Measurements from ENCODE around the gene COG4. TPM values are rescaled to one million over a fixed set of nuclear protein-coding genes. Genes with fewer than 3 reads are reported as not detected.

COG4 gene
- total and polyA plus RNA-seq, 2 experiments from 2014 or later = 28.8 to 38.1 TPM

- Histone ChIP-seq H3K36me3 (ENCODE audit: insufficient read depth) (peaks cover 94% of the 10 kb centered on the region), H3K4me1 (ENCODE audit: insufficient read depth) (no peaks in the 10 kb centered on the region; the same call in 1 of the 2 replicates), H2AFZ (no peak overlapping the region), H3F3A (replicated peaks; ENCODE audit: low read depth) (peaks cover 35% of the 10 kb centered on the region), H4K20me1 (replicated peaks; ENCODE audit: insufficient read depth) (peaks cover 61% of the 10 kb centered on the region), H3K4me2 (no peak overlapping the region), H3K79me2 (replicated peaks; ENCODE audit: insufficient read depth) (peaks cover 69% of the 10 kb centered on the region), H3K27me3 (ENCODE audit: insufficient read depth) (no peaks in the 10 kb centered on the region), H3K4me3 (no peak overlapping the region), H3K27ac (ENCODE audit: low read depth) (no peak overlapping the region), H3K9me2 (ENCODE audit: insufficient read depth) (no peaks in the 10 kb centered on the region)
- ATAC-seq = no peak
- Mint-ChIP-seq H3K36me3 (ENCODE audit: low read depth) (peaks cover 95% of the 10 kb centered on the region), H3K27me3 (ENCODE audit: insufficient read depth, low read depth, poor library complexity) (no peaks in the 10 kb centered on the region), H3K4me1 (peaks cover 9% of the 10 kb centered on the region; the same call in 2 of the 3 replicates), H3K27ac (no peak overlapping the region), H3K9me3 (no peaks in the 10 kb centered on the region), H3K4me3 (no peak overlapping the region)
- DNase-seq (ENCODE audit: low spot score) = no peak
- TF ChIP-seq CREB1 (CRISPR knock-in tag; IDR thresholded peaks at IDR 0.05; ENCODE audit: low read depth) (no peak), ZNF114 (CRISPR knock-in tag; IDR thresholded peaks at IDR 0.05) (no peak), EZH2phosphoT487 (IDR thresholded peaks at IDR 0.05; ENCODE audit: unreplicated experiment) (no peak), ZNF331 (CRISPR knock-in tag; IDR thresholded peaks at IDR 0.05; ENCODE audit: low read depth) (no peak), EZH2 (IDR thresholded peaks at IDR 0.05; ENCODE audit: low read depth, unreplicated experiment) (no peak), REST (IDR thresholded peaks at IDR 0.05; ENCODE audit: unreplicated experiment) (no peak), ETS1 (IDR thresholded peaks at IDR 0.05) (no peak), JUNB (IDR thresholded peaks at IDR 0.05; ENCODE audit: unreplicated experiment) (no peak), NANOG (IDR thresholded peaks at IDR 0.05; ENCODE audit: borderline replicate concordance) (no peak), POLR2AphosphoS5 (IDR thresholded peaks at IDR 0.05; ENCODE audit: low read depth) (no peak), ZNF462 (CRISPR knock-in tag; IDR thresholded peaks at IDR 0.05) (no peak), CTCF (conservative IDR thresholded peaks at IDR 0.05; ENCODE audit: low read depth in 2 of 2) (no peak), STAT1 (IDR thresholded peaks at IDR 0.05; ENCODE audit: unreplicated experiment) (no peak)
Observed at GRCh38 chr16:70556063-70556462, 32.7 kb upstream of the COG4 start.
